Activated naive CD4-positive, alpha-beta T cell treated with anti-CD3 and anti-CD28 coated beads for 36 hours (primary cell): ENCODE data around the gene NUPR2. TPM values are rescaled to one million over a fixed set of nuclear protein-coding genes. Genes with fewer than 3 reads are reported as not detected.
"Not testable (repeated sequence)": the region's sequence is repeated elsewhere in the genome, so short reads cannot be mapped to it uniquely, and the experiment has no call there.

Experiments used
- CTCF ChIA-PET: fragments of 350-600 bp; sonication (Branson Sonifier 250); formaldehyde crosslinking; loops from one replicate; lab custom pipeline; 2021; ENCODE audit warnings: antibody characterized with exemption; lab: Charles Lee
- DNase-seq: peaks from one replicate; pipeline ENCODE4 v3.0.0-alpha.2; 2020
- H3K27ac Mint-ChIP-seq: one replicate; pipeline ENCODE4 v1.8.0; 2021; ENCODE audit warnings: mild to moderate bottlenecking, mixed read lengths
- H3K27me3 Mint-ChIP-seq: one replicate; pipeline ENCODE4 v1.8.0; 2021; ENCODE audit warnings: low read depth, mixed read lengths
- H3K36me3 Mint-ChIP-seq: one replicate; pipeline ENCODE4 v1.8.0; 2021; ENCODE audit warnings: low read depth, mixed read lengths
- H3K4me1 Mint-ChIP-seq: one replicate; pipeline ENCODE4 v1.8.0; 2021; ENCODE audit warnings: low read depth, mixed read lengths
- H3K4me3 Mint-ChIP-seq: one replicate; pipeline ENCODE4 v1.8.0; 2021; ENCODE audit warnings: mild to moderate bottlenecking, moderate library complexity, mixed read lengths
- H3K9me3 Mint-ChIP-seq: one replicate; pipeline ENCODE4 v1.8.0; 2021; ENCODE audit warnings: mixed read lengths
- intact Hi-C: fragments of 100-400 bp; cut with micrococcal nuclease; formaldehyde crosslinking; loops from one replicate; pipeline ENCODE4 v1.15.1; 2023
- total RNA-seq, 2 experiments: library from RNA; stranded (reverse); gene quantifications; one replicate each; pipeline ENCODE4 v1.2.3, GENCODE V29; 2021

Gene NUPR2, protein sequence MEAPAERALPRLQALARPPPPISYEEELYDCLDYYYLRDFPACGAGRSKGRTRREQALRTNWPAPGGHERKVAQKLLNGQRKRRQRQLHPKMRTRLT
- not detected for total RNA-seq

DNA sequence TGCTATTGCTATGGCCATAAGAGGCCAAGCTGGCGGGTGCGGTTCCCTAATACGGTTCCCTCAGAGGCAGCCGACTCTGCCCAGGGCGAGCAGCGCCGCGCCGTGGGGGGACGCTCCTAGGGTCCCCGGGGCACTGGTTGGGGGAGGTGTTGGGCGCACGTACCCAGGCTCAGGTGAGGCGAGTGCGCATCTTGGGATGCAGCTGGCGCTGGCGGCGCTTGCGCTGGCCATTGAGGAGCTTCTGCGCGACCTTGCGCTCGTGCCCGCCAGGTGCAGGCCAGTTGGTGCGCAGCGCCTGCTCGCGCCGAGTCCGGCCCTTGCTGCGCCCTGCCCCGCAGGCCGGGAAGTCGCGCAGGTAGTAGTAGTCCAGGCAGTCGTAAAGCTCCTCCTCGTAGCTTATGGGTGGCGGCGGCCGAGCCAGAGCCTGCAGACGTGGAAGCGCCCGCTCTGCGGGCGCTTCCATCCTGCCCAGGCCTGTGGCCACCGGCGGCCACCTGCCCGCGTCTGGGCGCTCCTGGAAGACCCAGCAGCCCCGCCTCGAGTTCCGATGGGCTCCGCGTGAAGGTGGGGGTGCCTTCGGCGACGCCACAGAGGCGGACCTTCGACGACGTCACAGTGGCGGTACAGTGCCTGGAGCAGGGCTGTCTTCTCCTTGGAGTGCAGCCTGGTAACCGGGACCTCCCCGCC lies at the start of gene NUPR2:
Gene NUPR2 (minus strand): TSS at position 566 of the 687 bp plus-strand sequence. CDS start 103 bp downstream, at position 463.
- no peaks in the 10 kb centered on the region for H3K36me3 Mint-ChIP-seq
- H3K27me3 Mint-ChIP-seq, result peaks cover 14% of the 10 kb centered on the region
- no peak for DNase-seq
- H3K27ac Mint-ChIP-seq, result no peak within 1 kb of the TSS
- no peaks in the 10 kb centered on the region for H3K9me3 Mint-ChIP-seq
- CTCF ChIA-PET, result no interaction called here
- H3K4me3 Mint-ChIP-seq, result no peak within 1 kb of the TSS
- H3K4me1 Mint-ChIP-seq, result peaks cover 3% of the 10 kb centered on the region
- intact Hi-C loops, result no loop called here

DNA sequence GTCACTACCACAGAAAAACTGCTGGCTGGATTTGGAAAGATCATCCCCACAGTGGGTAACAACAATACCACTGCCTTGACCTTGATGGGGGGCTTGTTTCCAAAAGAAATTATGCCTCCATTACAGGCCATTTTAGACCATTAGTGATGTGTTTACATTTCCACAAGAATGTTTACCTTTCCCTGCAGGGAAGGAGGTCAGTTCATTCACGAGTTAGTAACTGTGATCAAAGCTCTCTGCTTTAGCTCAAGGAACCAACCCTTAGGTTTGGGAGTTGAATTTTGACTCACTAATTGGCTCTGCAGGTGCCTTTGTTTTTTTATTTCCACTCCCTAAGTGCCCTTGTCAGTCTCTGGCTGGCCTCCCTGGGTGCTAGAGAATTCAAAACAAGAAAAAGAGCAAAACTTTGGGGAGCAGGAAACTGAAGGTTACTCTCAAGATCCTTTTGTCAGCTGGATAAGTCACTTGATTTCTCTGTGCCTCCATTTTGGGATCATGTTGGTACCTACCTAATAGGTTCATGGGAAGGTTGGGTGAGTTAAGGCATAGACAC lies 41.1 kb upstream of the NUPR2 start:
- Mint-ChIP-seq H3K36me3 (peaks cover 2% of the 10 kb centered on the region), H3K27ac (no peak overlapping the region), H3K27me3 (peaks cover 7% of the 10 kb centered on the region), H3K9me3 (peaks cover 20% of the 10 kb centered on the region), H3K4me1 (no peaks in the 10 kb centered on the region), H3K4me3 (no peak overlapping the region)
- intact Hi-C loops, result no loop called here
- CTCF ChIA-PET, result no interaction called here
- DNase-seq, result no peak

DNA sequence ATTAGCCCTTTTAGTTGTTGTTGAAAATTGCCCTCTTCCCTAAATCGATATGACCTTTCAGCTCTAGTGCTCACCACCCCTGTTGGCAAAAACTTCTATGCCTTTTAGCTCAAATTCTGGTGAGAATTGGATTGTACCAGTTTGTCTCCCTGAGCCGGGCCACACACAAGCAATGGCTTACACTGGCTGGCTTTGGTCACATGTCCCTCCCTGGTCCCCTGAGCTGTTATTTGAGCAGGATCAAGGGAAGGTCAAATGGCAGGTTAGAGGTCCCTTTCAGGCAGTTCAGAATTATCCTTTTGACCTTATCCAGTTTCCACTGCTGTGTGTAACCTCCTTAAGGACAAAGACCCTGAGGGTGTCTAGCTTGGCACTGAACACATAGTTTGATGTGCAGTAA lies 14.8 kb upstream of the NUPR2 start:
- intact Hi-C loops, CTCF ChIA-PET, H3K27me3 Mint-ChIP-seq, DNase-seq, H3K36me3 Mint-ChIP-seq, H3K4me3 Mint-ChIP-seq, H3K4me1 Mint-ChIP-seq, H3K27ac Mint-ChIP-seq, H3K9me3 Mint-ChIP-seq: not testable (repeated sequence)

DNA sequence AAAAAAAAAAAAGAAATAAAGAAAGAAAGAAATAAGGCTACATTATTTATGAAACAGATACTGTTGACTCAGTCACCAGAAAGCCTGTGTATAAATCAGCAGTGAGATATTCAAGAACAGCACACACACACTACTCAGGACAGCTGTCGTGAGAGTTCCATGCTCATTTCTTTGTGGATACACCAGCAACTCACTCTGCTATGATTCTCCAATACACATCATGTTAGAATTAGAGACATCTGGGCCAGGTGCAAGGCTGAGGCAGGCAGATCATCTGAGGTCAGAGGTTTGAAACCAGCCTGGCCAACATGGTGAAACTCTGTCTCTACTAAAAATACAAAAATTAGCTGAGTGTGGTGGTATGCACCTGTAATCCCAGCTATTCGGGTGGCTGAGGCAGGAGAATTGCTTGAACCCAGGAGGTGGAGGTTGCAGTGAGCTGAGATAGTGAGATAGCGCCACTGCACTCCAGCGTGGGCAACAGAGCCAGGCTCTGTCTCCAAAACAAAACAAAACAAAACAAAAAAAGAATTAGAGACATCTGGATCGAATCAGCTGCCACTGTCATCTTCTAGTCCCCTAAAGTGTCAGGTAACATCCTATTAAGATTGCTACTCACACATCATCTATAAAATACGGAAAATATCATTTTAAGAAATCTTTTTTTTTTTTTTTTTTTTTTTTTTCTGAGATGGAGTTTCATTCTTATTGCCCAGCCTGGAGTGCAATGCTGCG lies 11.2 kb upstream of the NUPR2 start:
- no peaks in the 10 kb centered on the region for H3K4me1 Mint-ChIP-seq
- intact Hi-C loops, result no loop called here
- no peak overlapping the region for H3K27ac Mint-ChIP-seq
- H3K27me3 Mint-ChIP-seq, result no peaks in the 10 kb centered on the region
- no peaks in the 10 kb centered on the region for H3K36me3 Mint-ChIP-seq
- CTCF ChIA-PET, result no interaction called here
- no peak for DNase-seq
- no peaks in the 10 kb centered on the region for H3K9me3 Mint-ChIP-seq
- H3K4me3 Mint-ChIP-seq, result no peak overlapping the region

DNA sequence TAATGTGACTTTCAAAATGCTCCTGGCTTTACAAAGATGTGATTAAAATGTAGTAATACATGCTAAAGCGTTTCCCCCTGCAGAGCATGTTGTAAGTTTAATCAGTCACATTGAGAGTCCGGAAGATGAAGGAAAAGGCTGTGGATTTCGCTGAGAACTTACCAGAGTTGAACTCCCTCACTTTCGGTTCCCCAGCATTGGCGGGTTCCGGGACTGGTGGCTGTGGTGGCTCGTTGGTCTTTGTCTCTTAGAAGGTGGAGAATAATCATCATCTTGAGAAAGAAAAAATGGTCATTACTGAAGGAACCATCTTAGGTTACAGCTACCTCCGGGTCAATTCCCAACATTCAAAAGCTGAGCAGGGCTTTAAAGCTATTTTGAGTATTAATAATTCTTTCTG lies 9.6 kb upstream of the NUPR2 start:
- intact Hi-C loops, result no loop called here
- Mint-ChIP-seq H3K4me1 (no peaks in the 10 kb centered on the region), H3K27me3 (no peaks in the 10 kb centered on the region), H3K4me3 (no peak overlapping the region), H3K36me3 (no peaks in the 10 kb centered on the region), H3K27ac (no peak overlapping the region), H3K9me3 (no peaks in the 10 kb centered on the region)
- DNase-seq, result no peak
- CTCF ChIA-PET, result no interaction called here

DNA sequence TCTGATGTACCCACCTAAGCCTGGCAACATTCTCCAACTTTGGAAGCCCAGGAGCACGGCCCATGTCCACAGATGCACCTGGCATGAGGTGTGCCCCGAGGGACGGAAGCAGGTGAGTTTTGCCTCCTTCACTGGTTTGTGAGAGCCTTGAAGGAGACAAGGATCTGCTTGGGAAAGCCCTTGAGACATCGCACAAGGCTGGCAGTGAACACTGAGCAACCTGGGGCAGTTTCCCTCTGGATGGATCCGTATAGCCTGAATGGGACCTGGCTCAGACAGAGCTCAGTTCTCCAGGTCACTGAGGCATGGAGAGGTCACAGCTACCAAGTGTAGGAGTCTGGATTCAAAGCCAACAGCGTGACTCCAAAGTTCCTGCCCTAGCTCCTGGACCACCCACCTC lies 8.8 kb upstream of the NUPR2 start:
- Mint-ChIP-seq H3K4me3 (no peak overlapping the region), H3K9me3 (no peaks in the 10 kb centered on the region), H3K27me3 (no peaks in the 10 kb centered on the region), H3K36me3 (no peaks in the 10 kb centered on the region), H3K4me1 (no peaks in the 10 kb centered on the region), H3K27ac (no peak overlapping the region)
- intact Hi-C loops, result no loop called here
- DNase-seq, result no peak
- CTCF ChIA-PET, result interaction anchor here (1.4 kb wide), 1 partner anchor 9 kb away, joined by 3 read pairs; no protein-coding TSS in a partner anchor

DNA sequence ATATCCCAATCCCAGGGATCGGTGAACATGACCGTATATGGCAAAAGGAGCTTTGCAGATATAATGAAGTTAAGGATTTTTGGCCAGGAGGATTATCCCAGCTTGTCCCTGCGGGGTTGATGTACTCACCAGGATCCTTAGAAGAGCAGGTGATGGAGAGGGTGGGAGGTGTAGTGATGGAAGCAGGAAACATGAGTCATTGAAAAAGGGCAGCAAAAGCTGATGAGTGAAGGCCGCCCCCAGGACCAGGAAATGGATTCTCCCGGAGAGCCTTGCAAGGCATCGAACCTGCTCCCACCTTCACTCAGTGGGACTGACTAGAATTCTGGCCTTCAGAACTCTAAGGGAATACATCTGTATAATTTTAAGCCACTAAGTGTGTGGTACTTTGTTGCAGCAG lies 5.2 kb upstream of the NUPR2 start:
- Mint-ChIP-seq H3K27me3 (peaks cover 12% of the 10 kb centered on the region), H3K36me3 (no peaks in the 10 kb centered on the region), H3K27ac (no peak overlapping the region), H3K4me1 (peaks cover 1% of the 10 kb centered on the region), H3K4me3 (no peak overlapping the region), H3K9me3 (no peaks in the 10 kb centered on the region)
- CTCF ChIA-PET, result no interaction called here
- no peak for DNase-seq
- intact Hi-C loops, result no loop called here

DNA sequence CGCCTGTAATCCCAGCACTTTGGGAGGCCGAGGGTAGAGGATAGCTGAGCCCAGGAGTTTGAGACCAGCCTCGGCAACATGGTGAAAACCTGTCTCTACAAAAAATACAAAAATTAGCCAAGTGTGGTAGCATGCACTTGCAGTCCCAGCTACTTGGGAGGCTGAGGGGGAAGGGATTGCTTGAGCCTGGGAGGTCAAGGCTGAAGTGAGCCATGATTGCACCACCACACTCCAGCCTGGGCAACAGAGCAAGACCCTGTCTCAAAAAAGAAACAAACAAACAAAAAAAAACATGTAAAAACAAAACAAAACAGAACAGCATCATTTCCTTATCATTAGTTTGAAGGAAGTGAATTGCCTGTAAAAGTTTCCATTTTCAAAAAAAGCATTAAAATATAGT lies 4.0 kb downstream of the NUPR2 start:
- peaks cover 12% of the 10 kb centered on the region for H3K4me1 Mint-ChIP-seq
- H3K9me3 Mint-ChIP-seq, CTCF ChIA-PET, intact Hi-C loops, H3K36me3 Mint-ChIP-seq, DNase-seq, H3K27me3 Mint-ChIP-seq, H3K4me3 Mint-ChIP-seq, H3K27ac Mint-ChIP-seq: not testable (repeated sequence)

DNA sequence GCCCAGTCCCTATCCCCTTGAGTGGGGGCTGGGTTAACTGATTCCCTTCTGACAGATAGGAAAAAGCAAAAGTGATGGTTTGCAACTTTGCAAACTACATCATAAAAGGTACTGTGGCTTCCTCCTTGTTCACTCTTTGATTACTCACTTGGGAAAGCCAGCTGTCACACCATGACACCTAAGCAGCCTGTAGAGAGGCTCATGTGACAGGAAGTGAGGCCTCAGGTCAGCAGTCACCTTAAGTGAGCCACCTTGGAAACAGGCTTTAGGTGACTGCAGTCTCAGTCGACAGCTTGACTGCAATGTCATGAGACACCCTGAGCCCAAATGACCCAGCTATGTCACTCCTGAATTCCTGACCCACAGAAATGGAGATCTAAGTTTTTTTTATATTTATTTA lies 5.6 kb downstream of the NUPR2 start:
- no peak overlapping the region for H3K4me3 Mint-ChIP-seq
- H3K36me3 Mint-ChIP-seq, result peaks cover 11% of the 10 kb centered on the region
- intact Hi-C loops, result no loop called here
- H3K27me3 Mint-ChIP-seq, result no peaks in the 10 kb centered on the region
- peaks cover 16% of the 10 kb centered on the region for H3K4me1 Mint-ChIP-seq
- CTCF ChIA-PET, result interaction anchor here (0.7 kb wide), 1 partner anchor 27 kb away, joined by 3 read pairs; no protein-coding TSS in a partner anchor
- H3K27ac Mint-ChIP-seq, result no peak overlapping the region
- no peaks in the 10 kb centered on the region for H3K9me3 Mint-ChIP-seq
- DNase-seq, result peak; percentile 37

DNA sequence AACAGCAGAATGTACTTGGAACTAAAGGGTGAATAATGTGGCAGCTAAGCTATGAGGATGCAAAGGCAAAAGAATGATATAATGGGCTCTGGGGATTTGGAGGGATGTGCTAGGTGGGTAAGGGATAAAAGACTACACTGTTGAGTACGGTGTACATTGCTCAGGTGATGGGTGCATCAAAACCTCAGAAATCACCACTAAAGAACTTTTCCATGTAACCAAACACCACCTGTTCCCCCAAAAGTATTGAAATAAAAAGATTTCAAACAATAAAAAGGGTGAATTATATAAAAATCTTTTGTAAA lies 8.3 kb downstream of the NUPR2 start:
- H3K27ac Mint-ChIP-seq, result peak overlapping the region; percentile 98
- CTCF ChIA-PET, result no interaction called here

DNA sequence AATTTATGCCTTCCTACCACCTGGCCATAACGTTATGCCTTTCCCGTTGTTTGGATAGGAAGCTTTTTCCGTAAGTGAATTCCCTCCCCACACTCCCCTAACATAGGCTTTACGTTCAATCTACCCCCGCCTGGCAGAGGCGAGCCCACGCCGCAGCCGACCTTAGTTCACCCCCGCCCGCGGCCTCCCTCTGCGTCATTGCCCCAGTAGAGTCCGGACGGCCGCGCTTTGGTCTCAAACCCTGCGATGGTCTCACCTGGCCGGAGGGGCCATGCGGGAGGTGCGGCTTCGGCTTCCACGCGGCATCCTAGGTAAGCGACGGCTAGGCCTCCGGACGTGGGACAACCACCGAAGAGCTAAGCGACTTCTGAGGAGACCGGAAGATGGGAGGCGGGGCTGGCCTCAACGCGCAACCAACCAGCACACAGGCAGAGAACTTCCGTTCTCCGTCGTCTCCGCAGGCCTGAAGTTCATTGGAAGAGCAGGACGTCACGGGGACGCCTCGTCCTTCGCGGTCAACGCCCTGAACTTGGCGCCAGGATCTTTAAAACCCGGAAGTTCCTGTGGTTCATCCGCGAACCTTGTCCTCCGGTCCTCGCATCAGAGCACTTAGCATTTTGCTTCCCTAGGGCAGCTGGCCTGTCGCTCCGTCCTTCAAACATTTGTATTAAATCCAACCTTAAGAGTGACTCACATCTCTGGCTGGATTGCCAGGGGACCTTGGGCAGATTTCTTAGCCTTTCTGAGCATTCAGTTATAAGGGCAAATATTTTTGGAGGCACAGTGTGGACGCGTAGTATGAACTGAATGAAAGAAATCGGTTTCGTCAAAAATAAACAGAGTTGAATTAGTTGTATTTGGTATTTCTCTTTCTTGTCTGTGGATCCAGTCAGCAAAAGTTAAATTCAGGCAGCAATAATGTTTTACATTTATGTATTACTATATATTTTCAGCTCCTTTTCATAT lies 9.8 kb downstream of the NUPR2 start, which contains the start of gene CHCHD2:
Gene CHCHD2 (minus strand): TSS at position 369 of the 966 bp plus-strand sequence. CDS start 63 bp downstream, at position 306.
- Mint-ChIP-seq H3K4me1 (peaks cover 31% of the 10 kb centered on the region), H3K4me3 (peak within 1 kb of the TSS; percentile 90), H3K9me3 (no peaks in the 10 kb centered on the region), H3K36me3 (peaks cover 37% of the 10 kb centered on the region), H3K27ac (peak within 1 kb of the TSS; percentile 98), H3K27me3 (no peaks in the 10 kb centered on the region)
- intact Hi-C loops, result loop anchor here (1.0 to 10.0 kb wide), 7 partner anchors 42 to 741 kb away; partner anchors contain the start of genes CCT6A, LANCL2, MRPS17 and PSPH
- CTCF ChIA-PET, result interaction anchor here (0.5 to 1.4 kb wide), 3 partner anchors 32 to 851 kb away, joined by 3 to 6 read pairs (median 3); no protein-coding TSS in a partner anchor
- peak; percentile 97 for DNase-seq

More for the DNA sequence above, 8.3 kb downstream of the NUPR2 start:
- H3K4me1 Mint-ChIP-seq, result peaks cover 28% of the 10 kb centered on the region
- peak overlapping the region; percentile 90 for H3K4me3 Mint-ChIP-seq
- no peak for DNase-seq
- H3K36me3 Mint-ChIP-seq, result peaks cover 28% of the 10 kb centered on the region
- H3K9me3 Mint-ChIP-seq, result no peaks in the 10 kb centered on the region
- no peaks in the 10 kb centered on the region for H3K27me3 Mint-ChIP-seq
- intact Hi-C loops, result loop anchor here (2.0 to 10.0 kb wide), 2 partner anchors 463 to 575 kb away; no protein-coding TSS in a partner anchor
